ENCODE data around the gene SORCS3.

SORCS3 gene

GRCh38 chr10:105001269-105001668, 360.2 kb downstream of the SORCS3 start:
- DNase-seq = no peak
- no peak for ATAC-seq (replicated peaks)
- Mint-ChIP-seq H3K4me1 (no peaks in the 10 kb centered on the region), H3K9me3 (peaks cover 3 to 4% of the 10 kb centered on the region in 2 donors), H3K27me3 (no peaks in the 10 kb centered on the region), H3K4me3 (no peak overlapping the region), H3K36me3 (no peaks in the 10 kb centered on the region), H3K27ac (no peak overlapping the region)

GRCh38 chr10:105010411-105011121, 369.5 kb downstream of the SORCS3 start:
- peaks cover 0 to 6% of the 10 kb centered on the region in 2 donors for H3K9me3 Mint-ChIP-seq
- H3K4me1 Mint-ChIP-seq = no peaks in the 10 kb centered on the region
- H3K36me3 Mint-ChIP-seq = no peaks in the 10 kb centered on the region
- H3K27ac Mint-ChIP-seq = no peak overlapping the region
- H3K4me3 Mint-ChIP-seq = no peak overlapping the region
- DNase-seq (no peak), ATAC-seq (replicated peaks) (no peak)
- no peaks in the 10 kb centered on the region for H3K27me3 Mint-ChIP-seq

- H3K27ac Mint-ChIP-seq = no peak overlapping the region
- H3K36me3 Mint-ChIP-seq = no peaks in the 10 kb centered on the region
- peaks cover 4% of the 10 kb centered on the region in 2 donors for H3K9me3 Mint-ChIP-seq
- H3K4me1 Mint-ChIP-seq = no peaks in the 10 kb centered on the region
- no peak for DNase-seq
- no peak overlapping the region for H3K4me3 Mint-ChIP-seq
- H3K27me3 Mint-ChIP-seq = no peaks in the 10 kb centered on the region
- ATAC-seq (replicated peaks) = no peak
These were observed 376.0 kb downstream of the SORCS3 start for GRCh38 chr10:105017116-105017515.

- H3K27ac Mint-ChIP-seq = no peak overlapping the region
- H3K4me3 Mint-ChIP-seq = no peak overlapping the region
- no peaks in the 10 kb centered on the region for H3K36me3 Mint-ChIP-seq
- peaks cover 4% of the 10 kb centered on the region in 2 donors for H3K9me3 Mint-ChIP-seq
- no peaks in the 10 kb centered on the region for H3K4me1 Mint-ChIP-seq
- no peaks in the 10 kb centered on the region for H3K27me3 Mint-ChIP-seq
- no peak for ATAC-seq (replicated peaks)
- no peak for DNase-seq
These were observed 376.6 kb downstream of the SORCS3 start for GRCh38 chr10:105017691-105018090.

GRCh38 chr10:105023211-105024111, 382.4 kb downstream of the SORCS3 start:
- no peaks in the 10 kb centered on the region for H3K27me3 Mint-ChIP-seq
- no peak overlapping the region for H3K4me3 Mint-ChIP-seq
- H3K27ac Mint-ChIP-seq = no peak overlapping the region
- no peaks in the 10 kb centered on the region for H3K36me3 Mint-ChIP-seq
- H3K4me1 Mint-ChIP-seq = no peaks in the 10 kb centered on the region
- no peak for DNase-seq
- H3K9me3 Mint-ChIP-seq = peaks cover 0 to 4% of the 10 kb centered on the region in 2 donors
- ATAC-seq (replicated peaks) = no peak

GRCh38 chr10:105024184-105024583, 383.1 kb downstream of the SORCS3 start:
- Mint-ChIP-seq H3K36me3 (no peaks in the 10 kb centered on the region), H3K4me3 (no peak overlapping the region), H3K27ac (no peak overlapping the region), H3K27me3 (no peaks in the 10 kb centered on the region), H3K9me3 (no peaks in the 10 kb centered on the region), H3K4me1 (no peaks in the 10 kb centered on the region)
- DNase-seq (no peak), ATAC-seq (replicated peaks) (no peak)

- Mint-ChIP-seq H3K4me1 (no peaks in the 10 kb centered on the region), H3K4me3 (no peak overlapping the region), H3K36me3 (no peaks in the 10 kb centered on the region), H3K9me3 (no peaks in the 10 kb centered on the region), H3K27ac (no peak overlapping the region), H3K27me3 (no peaks in the 10 kb centered on the region)
- ATAC-seq (replicated peaks) (no peak), DNase-seq (no peak)
These were observed 384.0 kb downstream of the SORCS3 start for GRCh38 chr10:105025092-105025491.

- Mint-ChIP-seq H3K27ac (no peak overlapping the region), H3K27me3 (no peaks in the 10 kb centered on the region), H3K36me3 (no peaks in the 10 kb centered on the region)
These were observed 385.5 kb downstream of the SORCS3 start for GRCh38 chr10:105026566-105026965.

GRCh38 chr10:105029286-105029685, 388.2 kb downstream of the SORCS3 start:
- no peak overlapping the region for H3K27ac Mint-ChIP-seq
- H3K36me3 Mint-ChIP-seq = no peaks in the 10 kb centered on the region
- H3K27me3 Mint-ChIP-seq = no peaks in the 10 kb centered on the region
- H3K9me3 Mint-ChIP-seq = no peaks in the 10 kb centered on the region
- ATAC-seq (replicated peaks) (no peak), DNase-seq (no peak)
- no peak overlapping the region for H3K4me3 Mint-ChIP-seq
- H3K4me1 Mint-ChIP-seq = no peaks in the 10 kb centered on the region

More at GRCh38 chr10:105026566-105026965, 385.5 kb downstream of the SORCS3 start:
- H3K9me3 Mint-ChIP-seq = no peaks in the 10 kb centered on the region
- no peak for DNase-seq
- H3K4me3 Mint-ChIP-seq = no peak overlapping the region
- H3K4me1 Mint-ChIP-seq = no peaks in the 10 kb centered on the region
- no peak for ATAC-seq (replicated peaks)

GRCh38 chr10:105037022-105037421, 395.9 kb downstream of the SORCS3 start:
- H3K27ac Mint-ChIP-seq = no peak overlapping the region
- ATAC-seq (replicated peaks) (no peak), DNase-seq (no peak)
- no peaks in the 10 kb centered on the region for H3K36me3 Mint-ChIP-seq
- no peaks in the 10 kb centered on the region for H3K27me3 Mint-ChIP-seq
- H3K4me3 Mint-ChIP-seq = no peak overlapping the region
- H3K4me1 Mint-ChIP-seq = no peaks in the 10 kb centered on the region
- H3K9me3 Mint-ChIP-seq = no peaks in the 10 kb centered on the region

- no peaks in the 10 kb centered on the region for H3K27me3 Mint-ChIP-seq
- H3K9me3 Mint-ChIP-seq = no peaks in the 10 kb centered on the region
- DNase-seq = no peak
These were observed 400.9 kb downstream of the SORCS3 start for GRCh38 chr10:105041956-105042355.

GRCh38 chr10:105042906-105043552, 401.9 kb downstream of the SORCS3 start:
- H3K4me1 Mint-ChIP-seq = no peaks in the 10 kb centered on the region
- DNase-seq (no peak), ATAC-seq (replicated peaks) (no peak)
- H3K4me3 Mint-ChIP-seq = no peak overlapping the region
- peaks cover 0 to 4% of the 10 kb centered on the region in 2 donors for H3K9me3 Mint-ChIP-seq
- no peaks in the 10 kb centered on the region for H3K36me3 Mint-ChIP-seq
- H3K27me3 Mint-ChIP-seq = no peaks in the 10 kb centered on the region
- H3K27ac Mint-ChIP-seq = no peak overlapping the region

More at GRCh38 chr10:105041956-105042355, 400.9 kb downstream of the SORCS3 start:
- ATAC-seq (replicated peaks) = no peak
- no peak overlapping the region for H3K4me3 Mint-ChIP-seq
- no peaks in the 10 kb centered on the region for H3K36me3 Mint-ChIP-seq
- H3K27ac Mint-ChIP-seq = no peak overlapping the region
- H3K4me1 Mint-ChIP-seq = no peaks in the 10 kb centered on the region

- H3K4me3 Mint-ChIP-seq = no peak overlapping the region
- no peak overlapping the region for H3K27ac Mint-ChIP-seq
- H3K36me3 Mint-ChIP-seq = no peaks in the 10 kb centered on the region
- no peaks in the 10 kb centered on the region for H3K27me3 Mint-ChIP-seq
- H3K9me3 Mint-ChIP-seq = peaks cover 2 to 4% of the 10 kb centered on the region in 2 donors
- no peaks in the 10 kb centered on the region for H3K4me1 Mint-ChIP-seq
- ATAC-seq (replicated peaks) (no peak), DNase-seq (no peak)
These were observed 403.8 kb downstream of the SORCS3 start for GRCh38 chr10:105044902-105045301.

GRCh38 chr10:105056413-105056812, 415.3 kb downstream of the SORCS3 start:
- Mint-ChIP-seq H3K27me3 (no peaks in the 10 kb centered on the region), H3K9me3 (peaks cover 5 to 7% of the 10 kb centered on the region in 2 donors), H3K36me3 (peaks cover 0 to 4% of the 10 kb centered on the region in 2 donors), H3K27ac (no peak overlapping the region), H3K4me1 (no peaks in the 10 kb centered on the region), H3K4me3 (no peak overlapping the region)
- DNase-seq (no peak), ATAC-seq (replicated peaks) (no peak)

Measured in stimulated activated naive B cell treated with anti-CD40 and anti-IgM and Interleukin-4, amounts not matched to agents 10 μg/mL and 1 μg/mL and 100 μg/mL, for 72 hours (primary cell).